Left renal pelvis (tissue), 4 donors: ENCODE results near the gene IFI44L. TPM values are rescaled to one million over a fixed set of nuclear protein-coding genes. Genes with fewer than 3 reads are reported as not detected.

ENCODE experiments used
- DNase-seq, 4 donors: peaks; one replicate each; pipeline ENCODE4 v3.0.0-alpha.2; 2013; ENCODE audit warnings: low read depth in 4 of 4, low spot score in 3 of 4
- polyA plus RNA-seq, 4 donors: library from polyadenylated mRNA; unstranded; fragments of 120-200 nt; gene quantifications; one replicate each; pipeline ENCODE4 v1.2.1, GENCODE V29; 2013; ENCODE audit not compliant: insufficient read length in 4 of 4

The IFI44L gene
- polyA plus RNA-seq, 4 donors: 5.0 to 12.6 (median 7.6) TPM

GRCh38 chr1:78640462-78640861 lies 20.2 kb downstream of the IFI44L start:
- DNase-seq: no peak

GRCh38 chr1:78641558-78641957 lies 21.3 kb downstream of the IFI44L start:
- no peak for DNase-seq

GRCh38 chr1:78645723-78646122 lies 25.5 kb downstream of the IFI44L start:
- no peak for DNase-seq

DNA sequence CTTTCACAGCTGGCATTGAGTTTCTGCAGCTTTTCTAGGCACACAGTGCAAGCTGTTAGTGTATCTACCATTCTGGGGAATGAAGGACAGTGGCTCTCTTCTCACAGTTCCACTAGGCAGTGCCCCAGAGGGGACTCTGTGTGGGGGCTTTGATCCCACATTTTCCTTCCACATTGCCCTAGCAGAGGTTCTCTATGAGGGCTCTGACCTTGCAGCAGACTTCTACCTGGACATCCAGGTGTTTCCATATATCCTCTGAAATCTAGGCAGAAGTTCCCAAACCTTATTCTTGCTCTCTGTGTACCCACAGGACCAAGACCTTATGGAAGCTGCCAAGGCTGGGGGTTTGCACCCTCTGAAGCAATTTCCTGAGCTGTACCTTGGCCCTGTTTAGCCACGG lies 27.0 kb downstream of the IFI44L start:
- DNase-seq: no peak

GRCh38 chr1:78649628-78650027 lies 29.4 kb downstream of the IFI44L start, which contains the start of gene IFI44:
IFI44 (plus strand) TSS chr1:78649831; CDS start chr1:78650196, 365 bp downstream.
- DNase-seq: peak; percentile 41 to 62 (median 52)

DNA sequence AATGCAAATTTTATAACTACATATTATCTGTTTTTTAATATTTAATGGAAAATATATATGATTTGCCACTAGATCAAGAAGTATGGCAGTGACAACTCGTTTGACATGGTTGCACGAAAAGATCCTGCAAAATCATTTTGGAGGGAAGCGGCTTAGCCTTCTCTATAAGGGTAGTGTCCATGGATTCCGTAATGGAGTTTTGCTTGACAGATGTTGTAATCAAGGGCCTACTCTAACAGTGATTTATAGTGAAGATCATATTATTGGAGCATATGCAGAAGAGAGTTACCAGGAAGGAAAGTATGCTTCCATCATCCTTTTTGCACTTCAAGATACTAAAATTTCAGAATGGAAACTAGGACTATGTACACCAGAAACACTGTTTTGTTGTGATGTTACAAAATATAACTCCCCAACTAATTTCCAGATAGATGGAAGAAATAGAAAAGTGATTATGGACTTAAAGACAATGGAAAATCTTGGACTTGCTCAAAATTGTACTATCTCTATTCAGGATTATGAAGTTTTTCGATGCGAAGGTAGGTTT lies 29.9 kb downstream of the IFI44L start:
- DNase-seq: no peak

- no peak for DNase-seq
Observed at GRCh38 chr1:78651241-78651640, 31.0 kb downstream of the IFI44L start.

GRCh38 chr1:78652019-78652560 lies 31.8 kb downstream of the IFI44L start:
- no peak for DNase-seq

GRCh38 chr1:78658901-78659300 lies 38.7 kb downstream of the IFI44L start:
- no peak for DNase-seq

- no peak for DNase-seq
Observed at GRCh38 chr1:78663923-78664322, 43.7 kb downstream of the IFI44L start.

DNA sequence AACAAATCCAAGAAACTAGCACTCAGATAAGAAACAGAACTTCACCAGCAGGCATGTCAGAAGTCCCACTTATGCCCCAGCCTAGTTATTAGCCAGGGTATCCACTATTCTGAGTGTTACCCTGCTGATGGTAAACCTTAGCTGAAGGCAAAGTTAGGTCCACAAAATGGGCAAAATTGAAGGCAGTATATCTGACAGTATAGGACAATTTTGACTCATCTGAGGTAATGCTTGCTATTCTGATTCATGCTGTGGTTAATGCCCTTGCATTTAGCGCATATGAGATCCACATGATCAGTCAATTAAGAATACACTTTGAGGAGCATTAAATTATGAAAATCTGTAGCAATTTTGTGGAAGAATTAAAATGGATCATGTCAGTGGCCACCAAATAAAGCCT lies 44.5 kb downstream of the IFI44L start:
- DNase-seq: no peak

GRCh38 chr1:78665809-78666208 lies 45.6 kb downstream of the IFI44L start:
- no peak for DNase-seq

GRCh38 chr1:78667939-78668338 lies 47.7 kb downstream of the IFI44L start:
- DNase-seq: no peak

DNA sequence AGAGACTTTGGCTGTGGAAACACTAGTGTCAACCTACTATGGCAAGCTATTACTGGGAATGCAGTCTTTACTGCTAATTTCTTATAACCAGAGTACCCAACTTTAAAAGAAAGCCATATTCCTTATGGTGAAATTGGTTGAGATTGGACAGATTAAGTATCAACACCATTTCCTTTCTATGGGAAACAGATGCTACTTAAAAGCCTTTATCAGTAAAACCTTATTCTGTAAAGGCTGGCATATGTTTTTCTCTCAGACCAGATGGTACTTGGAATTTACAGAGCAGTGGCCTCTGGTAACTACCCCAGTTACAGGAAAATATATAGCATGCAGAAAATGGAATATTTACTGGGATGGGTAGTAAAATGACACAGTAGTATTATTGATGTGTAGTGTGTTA lies 48.2 kb downstream of the IFI44L start:
- no peak for DNase-seq

- DNase-seq: no peak
Observed at GRCh38 chr1:78672428-78672827, 52.2 kb downstream of the IFI44L start.

DNA sequence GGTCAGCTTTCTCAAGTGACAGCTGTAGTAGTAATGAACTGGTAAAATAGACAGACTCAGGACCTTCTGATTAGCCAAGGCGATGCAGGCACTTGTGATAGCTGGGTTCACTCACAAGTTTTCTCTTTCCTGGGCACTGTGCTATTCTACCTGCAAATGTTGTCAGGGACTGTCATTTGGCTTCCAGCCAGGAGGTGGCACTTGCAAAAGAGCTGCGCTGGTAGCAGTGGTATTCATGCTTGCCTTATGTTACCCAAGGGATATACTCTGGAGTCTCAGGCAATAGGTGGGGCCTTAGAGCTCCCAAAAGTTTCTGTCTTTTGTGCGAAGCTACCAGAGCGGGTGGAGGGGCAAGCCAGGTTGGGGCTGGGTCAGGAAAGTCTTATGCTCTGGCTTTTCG lies 52.9 kb downstream of the IFI44L start:
- no peak for DNase-seq

- DNase-seq: peak; percentile 16 to 48 (median 28)
Observed at GRCh38 chr1:78676347-78676982, 56.2 kb downstream of the IFI44L start.

DNA sequence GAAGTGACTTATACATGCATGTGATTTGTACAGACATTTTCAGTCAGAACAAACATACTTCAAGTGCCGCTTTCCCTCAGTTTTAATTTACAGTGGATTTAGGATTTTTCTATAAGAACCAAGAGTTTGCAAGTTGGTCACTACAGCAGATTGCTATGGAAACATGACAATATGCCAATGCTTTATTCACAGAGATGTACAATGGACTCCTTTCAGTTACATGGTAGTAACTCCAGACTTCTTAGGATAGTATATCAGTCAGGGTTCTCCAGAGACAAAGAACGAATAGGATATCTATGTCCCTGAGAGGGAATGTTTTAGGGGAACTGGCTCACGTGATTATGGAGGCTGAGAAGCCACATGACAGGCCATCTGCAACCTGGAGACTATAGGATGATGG lies 56.7 kb downstream of the IFI44L start:
- no peak for DNase-seq

- no peak for DNase-seq
Observed at GRCh38 chr1:78677788-78678187, 57.5 kb downstream of the IFI44L start.

GRCh38 chr1:78678324-78678723 lies 58.1 kb downstream of the IFI44L start:
- DNase-seq: no peak

GRCh38 chr1:78681265-78681664 lies 61.0 kb downstream of the IFI44L start:
- no peak for DNase-seq

DNA sequence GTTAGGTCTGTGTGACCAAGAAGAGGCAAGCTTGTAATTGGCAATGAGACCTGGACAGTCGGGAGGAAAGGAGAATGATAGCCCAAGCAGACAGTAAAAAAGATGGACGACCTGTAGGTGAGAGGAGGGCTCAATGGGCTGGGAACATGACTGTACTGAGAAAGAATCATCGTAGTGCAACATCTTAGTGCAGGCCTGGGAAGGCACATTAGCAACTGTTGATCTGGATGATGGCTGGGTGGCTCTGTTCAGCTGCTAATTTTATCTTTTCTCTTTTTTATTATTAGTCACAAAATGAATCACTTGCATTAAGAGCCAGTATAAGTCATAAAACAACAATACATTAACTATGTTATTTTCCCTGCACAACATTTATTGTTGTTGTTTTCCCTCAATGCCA lies 62.2 kb downstream of the IFI44L start:
- no peak for DNase-seq
